ENCODE data around the gene CLPSL2.
"Not testable (repeated sequence)": the region's sequence is repeated elsewhere in the genome, so short reads cannot be mapped to it uniquely, and the experiment has no call there.

CLPSL2 gene

GRCh38 chr6:35776364-35777215 is at the start of gene CLPSL2:
Gene CLPSL2, plus strand, starts transcription at chr6:35776598. Its CDS starts 21 bp downstream, at chr6:35776619.
- DNase-seq (ENCODE audit: low read depth) = no peak

- DNase-seq (ENCODE audit: low read depth) = no peak
Observed at GRCh38 chr6:35727231-35727934, 49.0 kb upstream of the CLPSL2 start.

GRCh38 chr6:35727935-35728682 is 48.3 kb upstream of the CLPSL2 start:
- DNase-seq (ENCODE audit: low read depth) = peak; percentile 63

GRCh38 chr6:35728683-35729678 is 47.4 kb upstream of the CLPSL2 start:
- no peak for DNase-seq (ENCODE audit: low read depth)

- no peak for DNase-seq (ENCODE audit: low read depth)
Observed at GRCh38 chr6:35729722-35730121, 46.7 kb upstream of the CLPSL2 start.

GRCh38 chr6:35730745-35731413 is 45.5 kb upstream of the CLPSL2 start:
- no peak for DNase-seq (ENCODE audit: low read depth)

- DNase-seq (ENCODE audit: low read depth) = peak; percentile 96
Observed at GRCh38 chr6:35731414-35731735, 45.0 kb upstream of the CLPSL2 start.

GRCh38 chr6:35731736-35732532 is 44.5 kb upstream of the CLPSL2 start:
- peak; percentile 92 for DNase-seq (ENCODE audit: low read depth)

- DNase-seq (ENCODE audit: low read depth) = no peak
Observed at GRCh38 chr6:35733633-35734032, 42.8 kb upstream of the CLPSL2 start.

- DNase-seq (ENCODE audit: low read depth) = not testable (repeated sequence)
Observed at GRCh38 chr6:35734319-35734718, 42.1 kb upstream of the CLPSL2 start.

GRCh38 chr6:35735452-35735851 is 40.9 kb upstream of the CLPSL2 start:
- no peak for DNase-seq (ENCODE audit: low read depth)

- DNase-seq (ENCODE audit: low read depth) = peak; percentile 75
Observed at GRCh38 chr6:35736253-35736894, 40.0 kb upstream of the CLPSL2 start.

GRCh38 chr6:35736982-35737412 is 39.4 kb upstream of the CLPSL2 start, which contains the start of gene ARMC12:
Gene ARMC12, plus strand, starts transcription at chr6:35737032. Its CDS starts 77 bp downstream, at chr6:35737109.
- no peak for DNase-seq (ENCODE audit: low read depth)

GRCh38 chr6:35737413-35738211 is 38.8 kb upstream of the CLPSL2 start:
- DNase-seq (ENCODE audit: low read depth) = no peak

- DNase-seq (ENCODE audit: low read depth) = no peak
Observed at GRCh38 chr6:35739645-35740524, 36.5 kb upstream of the CLPSL2 start.

- DNase-seq (ENCODE audit: low read depth) = no peak
Observed at GRCh38 chr6:35742842-35743241, 33.6 kb upstream of the CLPSL2 start.

GRCh38 chr6:35745509-35745908 is 30.9 kb upstream of the CLPSL2 start:
- DNase-seq (ENCODE audit: low read depth) = no peak
